Upper lobe of right lung (tissue), 1 donor: ENCODE data around the gene HOXB6. TPM values are rescaled to one million over a fixed set of nuclear protein-coding genes. Genes with fewer than 3 reads are reported as not detected.

Source experiments
- ATAC-seq: fragments of 200-7000 bp; cut with Tn5 transposase; one replicate; pipeline ENCODE4 v1.9.1; 2020; ENCODE audit warnings: mild to moderate bottlenecking, moderate library complexity
- DNase-seq: peaks from one replicate; pipeline ENCODE4 v3.0.0-alpha.2; 2020
- H3K27ac ChIP-seq: fragments of 200-600 bp; one replicate; pipeline ENCODE4 v1.8.0; 2022
- H3K27me3 ChIP-seq: fragments of 200-600 bp; one replicate; pipeline ENCODE4 v1.8.0; 2022; ENCODE audit warnings: mild to moderate bottlenecking
- H3K36me3 ChIP-seq: fragments of 200-600 bp; one replicate; pipeline ENCODE4 v1.8.0; 2022
- H3K4me1 ChIP-seq: fragments of 200-600 bp; one replicate; pipeline ENCODE4 v1.8.0; 2022
- H3K4me3 ChIP-seq: fragments of 200-600 bp; one replicate; pipeline ENCODE4 v1.8.0; 2022; ENCODE audit warnings: mild to moderate bottlenecking
- H3K9me3 ChIP-seq: fragments of 200-600 bp; one replicate; pipeline ENCODE4 v1.8.0; 2022
- intact Hi-C: fragments of 100-400 bp; cut with DNase I; formaldehyde crosslinking; loops from one replicate; pipeline ENCODE4 v1.11.0; 2022
- total RNA-seq: library from RNA; stranded (reverse); fragmentation: NEBNext Ultra II Directional; extraction: Animal tissue kit (Norgen Biotek cat#: 25700); gene quantifications from one replicate; pipeline ENCODE4 v1.2.1, GENCODE V29; 2021
- TF ChIP-seq, protein P1 (sequence below): fragments of 200-600 bp; IDR thresholded peaks from one replicate; pipeline ENCODE4 v1.8.0; 2022; ENCODE audit warnings: antibody characterized with exemption
- donor health status: DM: no; HTN: yes; CAD: no; lungs with severe emphysema.

The HOXB6 gene
- total RNA-seq, 1 donor from 2014 or later = 4.9 TPM

DNA sequence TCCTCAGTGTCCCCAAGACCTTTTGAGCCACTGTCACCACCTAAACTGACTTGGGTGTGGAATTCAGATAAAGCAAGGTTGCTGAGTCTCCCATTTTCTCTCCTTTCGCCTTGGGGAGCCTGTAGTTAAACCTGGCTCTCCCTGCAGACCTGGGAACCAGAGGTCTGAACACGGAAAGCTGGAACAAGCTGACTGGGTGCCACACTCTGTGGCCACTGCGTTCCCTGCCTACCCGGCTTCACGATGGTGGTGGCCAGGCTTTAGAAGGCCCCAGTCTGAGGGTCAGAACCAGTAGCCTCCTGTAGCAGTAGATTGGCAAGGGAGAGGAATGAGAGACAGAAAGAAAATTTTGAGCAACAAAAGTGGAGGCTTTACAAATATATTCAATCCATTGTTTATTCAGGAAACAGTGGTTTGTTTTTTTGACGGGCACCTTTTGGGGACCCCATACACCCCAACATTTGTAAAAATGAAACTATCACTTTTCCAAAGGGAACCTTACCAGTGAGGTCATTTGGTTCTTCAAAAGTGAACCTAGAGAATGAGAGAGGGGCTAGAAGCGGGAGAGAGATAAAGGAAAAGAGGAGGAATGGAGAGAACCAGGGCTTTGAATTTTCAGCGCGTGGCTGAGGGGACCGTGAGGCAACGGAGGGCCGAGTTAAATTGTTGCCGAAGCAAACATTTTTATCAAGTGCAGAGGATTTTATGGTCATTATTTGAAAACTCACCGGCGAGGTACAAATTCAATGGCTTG, 12.1 kb upstream of the HOXB6 start:
- ATAC-seq (no peak), DNase-seq (no peak)
- no peak overlapping the region for H3K27ac ChIP-seq
- intact Hi-C loops = loop anchor here (10.0 kb wide), 1 partner anchor 272 kb away; no protein-coding TSS in a partner anchor
- no peaks in the 10 kb centered on the region for H3K9me3 ChIP-seq
- H3K36me3 ChIP-seq = no peaks in the 10 kb centered on the region
- peaks cover 96% of the 10 kb centered on the region for H3K27me3 ChIP-seq
- TF ChIP-seq, protein P1, sequence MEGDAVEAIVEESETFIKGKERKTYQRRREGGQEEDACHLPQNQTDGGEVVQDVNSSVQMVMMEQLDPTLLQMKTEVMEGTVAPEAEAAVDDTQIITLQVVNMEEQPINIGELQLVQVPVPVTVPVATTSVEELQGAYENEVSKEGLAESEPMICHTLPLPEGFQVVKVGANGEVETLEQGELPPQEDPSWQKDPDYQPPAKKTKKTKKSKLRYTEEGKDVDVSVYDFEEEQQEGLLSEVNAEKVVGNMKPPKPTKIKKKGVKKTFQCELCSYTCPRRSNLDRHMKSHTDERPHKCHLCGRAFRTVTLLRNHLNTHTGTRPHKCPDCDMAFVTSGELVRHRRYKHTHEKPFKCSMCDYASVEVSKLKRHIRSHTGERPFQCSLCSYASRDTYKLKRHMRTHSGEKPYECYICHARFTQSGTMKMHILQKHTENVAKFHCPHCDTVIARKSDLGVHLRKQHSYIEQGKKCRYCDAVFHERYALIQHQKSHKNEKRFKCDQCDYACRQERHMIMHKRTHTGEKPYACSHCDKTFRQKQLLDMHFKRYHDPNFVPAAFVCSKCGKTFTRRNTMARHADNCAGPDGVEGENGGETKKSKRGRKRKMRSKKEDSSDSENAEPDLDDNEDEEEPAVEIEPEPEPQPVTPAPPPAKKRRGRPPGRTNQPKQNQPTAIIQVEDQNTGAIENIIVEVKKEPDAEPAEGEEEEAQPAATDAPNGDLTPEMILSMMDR = no peak
- no peak overlapping the region for H3K4me3 ChIP-seq
- H3K4me1 ChIP-seq = peaks cover 13% of the 10 kb centered on the region

DNA sequence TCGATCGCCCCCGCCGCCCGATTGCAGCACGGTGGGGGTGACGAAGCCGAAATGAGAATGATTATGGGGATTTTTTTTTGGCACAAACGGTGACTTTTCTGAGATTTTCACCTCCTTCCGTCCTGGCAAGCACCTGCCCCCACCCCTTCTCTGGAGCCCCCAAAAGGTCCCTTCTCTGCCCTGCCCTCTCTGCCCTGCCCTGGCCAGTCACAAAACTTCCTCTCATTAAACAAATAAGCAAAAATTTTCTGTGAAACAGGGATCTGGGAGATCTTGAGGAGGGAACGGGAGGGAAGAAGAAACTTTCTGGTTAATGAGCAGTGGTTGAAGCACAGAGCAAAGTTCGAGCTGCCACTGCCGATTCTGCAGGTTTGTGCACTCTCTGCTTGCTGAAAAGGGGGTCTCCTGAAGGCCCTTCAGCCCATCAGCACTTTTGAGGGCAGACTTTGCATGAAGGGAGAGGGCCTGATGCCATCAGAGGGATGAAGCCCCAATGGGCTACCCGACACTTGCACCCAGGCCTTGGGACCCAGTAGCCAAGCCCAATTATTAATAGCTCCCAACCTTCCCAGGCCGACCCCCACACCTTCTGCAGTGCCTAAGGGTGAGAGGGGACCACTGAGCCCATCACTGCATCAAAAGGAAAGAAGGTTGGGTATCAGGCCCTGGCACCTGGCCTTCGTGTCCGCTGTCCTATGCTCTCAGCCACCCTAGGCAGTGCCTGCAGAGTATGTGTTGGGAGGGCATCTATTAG, 11.4 kb upstream of the HOXB6 start:
- H3K9me3 ChIP-seq = no peaks in the 10 kb centered on the region
- H3K4me1 ChIP-seq = peaks cover 20% of the 10 kb centered on the region
- H3K36me3 ChIP-seq = no peaks in the 10 kb centered on the region
- no peak for DNase-seq
- ATAC-seq = no peak
- H3K27ac ChIP-seq = no peak overlapping the region
- H3K4me3 ChIP-seq = no peak overlapping the region
- peaks cover 96% of the 10 kb centered on the region for H3K27me3 ChIP-seq
- intact Hi-C loops = loop anchor here (10.0 kb wide), 1 partner anchor 271 kb away; no protein-coding TSS in a partner anchor
- TF ChIP-seq, protein P1 = no peak

DNA sequence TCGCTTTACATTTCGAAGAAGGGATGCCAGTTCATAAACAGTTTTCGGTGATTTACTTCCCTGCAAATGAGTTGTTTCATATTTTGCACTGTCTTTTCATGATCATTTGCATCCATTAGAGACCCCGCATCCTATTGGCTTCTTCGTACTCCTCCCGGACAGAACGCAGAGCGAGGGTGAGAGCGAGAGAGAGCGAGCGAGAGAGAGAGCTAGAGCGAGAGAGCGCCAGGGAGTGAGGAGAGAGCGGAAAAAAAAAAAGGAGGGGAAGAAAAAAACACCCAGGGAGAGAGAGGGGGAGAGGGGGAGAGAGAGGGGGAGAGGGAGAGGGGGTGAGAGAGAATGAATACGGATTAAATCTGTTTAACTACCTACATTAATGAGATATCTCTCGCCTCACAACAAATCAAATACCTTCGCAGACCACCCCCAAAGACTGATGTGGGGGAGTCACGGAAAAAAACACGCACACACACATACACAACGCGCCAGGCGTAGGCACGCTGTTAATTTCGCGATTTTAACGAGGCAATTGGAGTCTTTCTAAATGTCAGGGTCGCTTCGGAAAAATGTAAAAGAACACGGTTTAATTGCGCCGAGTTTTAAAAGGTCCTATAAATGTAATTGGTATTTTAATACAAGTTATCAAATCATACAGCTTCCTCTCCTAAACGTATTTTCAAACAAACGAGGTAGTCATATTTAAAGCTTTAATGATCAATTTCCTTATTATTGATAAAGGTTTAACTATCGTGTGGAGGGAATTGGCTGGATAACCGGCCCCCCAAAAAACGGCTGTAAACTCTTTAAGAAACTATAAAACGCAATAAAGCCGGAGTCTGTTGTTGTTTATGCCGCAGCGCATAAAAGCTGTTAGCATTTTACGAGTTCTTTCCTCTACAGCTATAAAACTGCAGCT, 10.5 kb upstream of the HOXB6 start, which contains the start of gene HOXB8:
Gene HOXB8, minus strand, starts transcription at position 246 of the 916 bp plus-strand sequence. CDS start 588 bp downstream, outside the sequence.
- Histone ChIP-seq H3K4me1 (peaks cover 27% of the 10 kb centered on the region), H3K27ac (no peak within 1 kb of the TSS), H3K4me3 (no peak within 1 kb of the TSS), H3K36me3 (no peaks in the 10 kb centered on the region), H3K27me3 (peaks cover 96% of the 10 kb centered on the region), H3K9me3 (no peaks in the 10 kb centered on the region)
- TF ChIP-seq, protein P1 = no peak
- no peak for DNase-seq
- no peak for ATAC-seq
- intact Hi-C loops = loop anchor here (10.0 kb wide), 1 partner anchor 271 kb away; no protein-coding TSS in a partner anchor

DNA sequence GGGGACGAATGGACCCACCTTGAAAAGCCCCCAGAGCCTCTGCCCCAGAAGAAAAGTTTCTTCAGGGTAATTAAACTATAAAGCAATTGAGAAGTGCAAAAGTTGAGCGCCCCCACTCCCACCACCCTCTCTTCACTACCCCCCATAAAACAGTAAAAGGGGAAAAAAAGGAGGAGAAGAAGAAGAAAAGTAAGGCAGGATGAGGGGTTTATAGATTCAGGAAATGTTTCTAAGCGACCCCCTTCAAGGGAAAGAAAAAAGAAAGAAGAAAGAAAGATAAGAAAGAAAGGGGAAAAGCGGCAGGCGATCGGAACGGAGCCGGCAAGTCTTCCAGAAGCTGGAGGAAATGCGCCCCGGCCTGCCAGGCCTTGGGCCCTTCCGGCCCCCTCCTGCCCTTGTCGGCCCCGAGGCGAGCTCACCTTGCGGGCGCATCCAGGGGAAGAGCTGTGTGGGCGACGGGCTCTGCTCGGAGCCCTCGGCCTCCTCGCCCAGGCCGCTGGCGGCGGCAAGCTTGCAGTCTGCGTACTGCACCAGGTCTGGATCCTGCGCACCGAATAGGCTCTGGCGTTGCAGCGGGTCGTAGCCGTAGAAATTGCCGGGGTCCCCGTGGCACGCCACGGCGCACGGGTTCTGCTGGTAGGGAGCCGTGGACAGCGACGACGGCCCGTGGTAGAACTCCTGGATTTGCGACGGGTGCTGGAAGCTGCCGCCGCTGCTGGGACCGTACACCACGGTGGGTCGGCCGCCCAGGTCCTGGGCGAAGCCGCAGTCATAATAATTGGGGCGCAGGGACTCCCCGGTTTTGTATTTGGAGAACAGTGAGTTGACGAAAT, 9.3 kb upstream of the HOXB6 start:
- Histone ChIP-seq H3K4me1 (peaks cover 29% of the 10 kb centered on the region), H3K27ac (no peak overlapping the region), H3K27me3 (peaks cover 95% of the 10 kb centered on the region), H3K4me3 (no peak overlapping the region), H3K9me3 (no peaks in the 10 kb centered on the region), H3K36me3 (no peaks in the 10 kb centered on the region)
- no peak for ATAC-seq
- intact Hi-C loops = loop anchor here (10.0 kb wide), 1 partner anchor 269 kb away; no protein-coding TSS in a partner anchor
- no peak for DNase-seq
- TF ChIP-seq, protein P1 = no peak
